AG04450 (cell line): ENCODE results near the gene COX7C. TPM values are rescaled to one million over a fixed set of nuclear protein-coding genes. Genes with fewer than 3 reads are reported as not detected.

Source experiments
- CTCF ChIA-PET: fragments of 300-600, 350-600 bp; formaldehyde crosslinking; extraction: SDS; loops from one replicate; lab custom pipeline; 2022; ENCODE audit warnings: antibody characterized with exemption, inconsistent platforms; lab: Charles Lee
- POLR2A ChIA-PET: fragments of 350-600 bp; formaldehyde crosslinking; extraction: SDS; loops from one replicate; lab custom pipeline; 2021; ENCODE audit warnings: antibody characterized with exemption, inconsistent platforms; lab: Yijun Ruan, JAX
- DNase-seq: peaks from one replicate; pipeline ENCODE4 v3.0.0-alpha.2; 2011; ENCODE audit warnings: low read depth, low spot score
- H3K27ac ChIP-seq: one replicate; pipeline ENCODE4 v1.5.1; 2012; ENCODE audit warnings: low read depth, low read length, control low read depth
- H3K27me3 ChIP-seq: one replicate; pipeline ENCODE4 v1.6.0; 2012; ENCODE audit warnings: low read length; ENCODE audit not compliant: control insufficient read depth, insufficient read depth
- H3K4me3 ChIP-seq: 2 replicates; pipeline ENCODE4 v1.5.1; 2011; ENCODE audit warnings: mild to moderate bottlenecking, low read depth, low read length, control low read depth
- H3K9me3 ChIP-seq: 2 replicates; pipeline ENCODE4 v1.5.1; 2012; ENCODE audit warnings: low read length; ENCODE audit not compliant: control insufficient read depth, insufficient read depth
- polyA plus RNA-seq: library from polyadenylated mRNA; depleted of rRNA; stranded (reverse); fragments of >200 nt; gene quantifications from 2 replicates; pipeline ENCODE4 v1.2.3, GENCODE V29; 2011
- small RNA-seq: library from RNA; depleted of rRNA; stranded (forward); fragments of <200 nt; gene quantifications from one replicate; pipeline ENCODE3, GENCODE V24; 2012; ENCODE audit warnings: low read depth; ENCODE audit not compliant: insufficient read length
- TF ChIP-seq, protein P1 (sequence below): IDR thresholded peaks from 2 replicates; pipeline ENCODE4 v1.5.1; 2011; ENCODE audit warnings: low read depth, low read length, control low read depth, inconsistent platforms

The COX7C gene
- polyA plus RNA-seq, 1 experiment = 740 TPM

DNA sequence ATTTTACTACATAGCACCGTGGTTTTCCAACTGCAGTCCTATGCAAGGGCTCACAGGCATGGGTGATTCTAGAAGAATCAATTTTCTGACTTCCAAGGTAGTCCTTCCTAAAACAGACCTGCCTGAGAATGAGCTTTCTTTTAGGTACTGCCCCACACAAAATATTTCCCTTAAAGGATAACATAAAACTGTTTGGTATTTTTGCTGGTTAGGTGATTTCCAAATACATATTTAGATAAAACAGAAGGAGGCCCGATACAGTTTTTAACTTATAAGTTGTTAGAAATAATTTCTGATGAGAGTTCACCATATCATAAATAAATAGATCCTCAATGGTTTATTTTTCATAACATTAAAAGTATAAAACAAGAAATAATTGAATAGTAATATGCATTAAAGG is 46.4 kb downstream of the COX7C start:
- CTCF ChIA-PET = no interaction called here
- POLR2A ChIA-PET = no interaction called here
- H3K9me3 ChIP-seq = no peaks in the 10 kb centered on the region
- no peak for DNase-seq
- no peaks in the 10 kb centered on the region for H3K27me3 ChIP-seq
- H3K27ac ChIP-seq = no peak overlapping the region
- no peak overlapping the region for H3K4me3 ChIP-seq
- TF ChIP-seq, protein P1, sequence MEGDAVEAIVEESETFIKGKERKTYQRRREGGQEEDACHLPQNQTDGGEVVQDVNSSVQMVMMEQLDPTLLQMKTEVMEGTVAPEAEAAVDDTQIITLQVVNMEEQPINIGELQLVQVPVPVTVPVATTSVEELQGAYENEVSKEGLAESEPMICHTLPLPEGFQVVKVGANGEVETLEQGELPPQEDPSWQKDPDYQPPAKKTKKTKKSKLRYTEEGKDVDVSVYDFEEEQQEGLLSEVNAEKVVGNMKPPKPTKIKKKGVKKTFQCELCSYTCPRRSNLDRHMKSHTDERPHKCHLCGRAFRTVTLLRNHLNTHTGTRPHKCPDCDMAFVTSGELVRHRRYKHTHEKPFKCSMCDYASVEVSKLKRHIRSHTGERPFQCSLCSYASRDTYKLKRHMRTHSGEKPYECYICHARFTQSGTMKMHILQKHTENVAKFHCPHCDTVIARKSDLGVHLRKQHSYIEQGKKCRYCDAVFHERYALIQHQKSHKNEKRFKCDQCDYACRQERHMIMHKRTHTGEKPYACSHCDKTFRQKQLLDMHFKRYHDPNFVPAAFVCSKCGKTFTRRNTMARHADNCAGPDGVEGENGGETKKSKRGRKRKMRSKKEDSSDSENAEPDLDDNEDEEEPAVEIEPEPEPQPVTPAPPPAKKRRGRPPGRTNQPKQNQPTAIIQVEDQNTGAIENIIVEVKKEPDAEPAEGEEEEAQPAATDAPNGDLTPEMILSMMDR = no peak

GRCh38 chr5:86665984-86666760 is 48.4 kb downstream of the COX7C start:
- H3K4me3 ChIP-seq = no peak overlapping the region
- POLR2A ChIA-PET = no interaction called here
- no peaks in the 10 kb centered on the region for H3K9me3 ChIP-seq
- H3K27ac ChIP-seq = no peak overlapping the region
- no peak for DNase-seq
- CTCF ChIA-PET = interaction anchor here (0.9 to 1.2 kb wide), 2 partner anchors 13 kb away, joined by 3 read pairs; no protein-coding TSS in a partner anchor
- TF ChIP-seq, protein P1 = no peak
- no peaks in the 10 kb centered on the region for H3K27me3 ChIP-seq

GRCh38 chr5:86666981-86667380 is 49.2 kb downstream of the COX7C start:
- H3K27ac ChIP-seq = no peak overlapping the region
- H3K9me3 ChIP-seq = no peaks in the 10 kb centered on the region
- POLR2A ChIA-PET = no interaction called here
- no peak for DNase-seq
- CTCF ChIA-PET = interaction anchor here (0.9 kb wide), 1 partner anchor 12 kb away, joined by 3 read pairs; no protein-coding TSS in a partner anchor
- TF ChIP-seq, protein P1 = no peak
- no peak overlapping the region for H3K4me3 ChIP-seq
- H3K27me3 ChIP-seq = no peaks in the 10 kb centered on the region

Small RNA genes within 50 kb of the gene (small RNA-seq; reads per million reads assigned to genes)
- gene RNU6-804P = not detected
